ENCODE results near the gene DCUN1D3. TPM values are rescaled to one million over a fixed set of nuclear protein-coding genes. Genes with fewer than 3 reads are reported as not detected.

Gene DCUN1D3
- total RNA-seq, 1 donor from 2014 or later, result 10.4 TPM

- Histone ChIP-seq H3K4me3 (ENCODE audit: low read length in 3 of 3) (no peak overlapping the region), H3K9me3 (ENCODE audit: control insufficient read depth in 3 of 3, low read length in 3 of 3) (no peaks in the 10 kb centered on the region), H3K27ac (ENCODE audit: low read depth, low read length) (no peak overlapping the region), H3K9ac (ENCODE audit: low read depth in 1 of 3, low read length in 3 of 3) (no peak overlapping the region), H3K27me3 (ENCODE audit: control insufficient read depth in 3 of 3, insufficient read depth in 3 of 3, low read length in 3 of 3) (no peaks in the 10 kb centered on the region), H3K36me3 (ENCODE audit: control insufficient read depth in 3 of 3, insufficient read depth in 3 of 3, low read length in 3 of 3) (no peaks in the 10 kb centered on the region), H3K4me1 (ENCODE audit: control insufficient read depth in 3 of 3, insufficient read depth in 3 of 3, low read length in 3 of 3) (peaks cover 17 to 27% (median 23%) of the 10 kb centered on the region in 3 donors)
These were observed 54.1 kb downstream of the DCUN1D3 start for GRCh38 chr16:20846030-20846429.

GRCh38 chr16:20844588-20844987 lies 55.6 kb downstream of the DCUN1D3 start:
- Histone ChIP-seq H3K9me3 (ENCODE audit: control insufficient read depth in 3 of 3, low read length in 3 of 3) (no peaks in the 10 kb centered on the region), H3K27ac (ENCODE audit: low read depth, low read length) (no peak overlapping the region), H3K4me3 (ENCODE audit: low read length in 3 of 3) (no peak overlapping the region), H3K4me1 (ENCODE audit: control insufficient read depth in 3 of 3, insufficient read depth in 3 of 3, low read length in 3 of 3) (peaks cover 9 to 18% (median 11%) of the 10 kb centered on the region in 3 donors), H3K27me3 (ENCODE audit: control insufficient read depth in 3 of 3, insufficient read depth in 3 of 3, low read length in 3 of 3) (no peaks in the 10 kb centered on the region), H3K36me3 (ENCODE audit: control insufficient read depth in 3 of 3, insufficient read depth in 3 of 3, low read length in 3 of 3) (no peaks in the 10 kb centered on the region), H3K9ac (ENCODE audit: low read depth in 1 of 3, low read length in 3 of 3) (no peak overlapping the region)

GRCh38 chr16:20844054-20844453 lies 56.1 kb downstream of the DCUN1D3 start:
- H3K27me3 ChIP-seq (ENCODE audit: control insufficient read depth in 3 of 3, insufficient read depth in 3 of 3, low read length in 3 of 3), result no peaks in the 10 kb centered on the region
- H3K9me3 ChIP-seq (ENCODE audit: control insufficient read depth in 3 of 3, low read length in 3 of 3), result no peaks in the 10 kb centered on the region
- H3K27ac ChIP-seq (ENCODE audit: low read depth, low read length), result no peak overlapping the region
- peaks cover 9 to 18% (median 11%) of the 10 kb centered on the region in 3 donors for H3K4me1 ChIP-seq (ENCODE audit: control insufficient read depth in 3 of 3, insufficient read depth in 3 of 3, low read length in 3 of 3)
- H3K9ac ChIP-seq (ENCODE audit: low read depth in 1 of 3, low read length in 3 of 3), result no peak overlapping the region
- no peak overlapping the region for H3K4me3 ChIP-seq (ENCODE audit: low read length in 3 of 3)
- H3K36me3 ChIP-seq (ENCODE audit: control insufficient read depth in 3 of 3, insufficient read depth in 3 of 3, low read length in 3 of 3), result no peaks in the 10 kb centered on the region

- no peak overlapping the region for H3K9ac ChIP-seq (ENCODE audit: low read depth in 1 of 3, low read length in 3 of 3)
- H3K4me1 ChIP-seq (ENCODE audit: control insufficient read depth in 3 of 3, insufficient read depth in 3 of 3, low read length in 3 of 3), result no peaks in the 10 kb centered on the region
- no peaks in the 10 kb centered on the region for H3K36me3 ChIP-seq (ENCODE audit: control insufficient read depth in 3 of 3, insufficient read depth in 3 of 3, low read length in 3 of 3)
- H3K27me3 ChIP-seq (ENCODE audit: control insufficient read depth in 3 of 3, insufficient read depth in 3 of 3, low read length in 3 of 3), result no peaks in the 10 kb centered on the region
- H3K27ac ChIP-seq (ENCODE audit: low read depth, low read length), result no peak overlapping the region
- H3K4me3 ChIP-seq (ENCODE audit: low read length in 3 of 3), result no peak overlapping the region
- no peaks in the 10 kb centered on the region for H3K9me3 ChIP-seq (ENCODE audit: control insufficient read depth in 3 of 3, low read length in 3 of 3)
These were observed 60.7 kb downstream of the DCUN1D3 start for GRCh38 chr16:20839504-20839903.

GRCh38 chr16:20838240-20838639 lies 61.9 kb downstream of the DCUN1D3 start:
- Histone ChIP-seq H3K27me3 (ENCODE audit: control insufficient read depth in 3 of 3, insufficient read depth in 3 of 3, low read length in 3 of 3) (no peaks in the 10 kb centered on the region), H3K4me1 (ENCODE audit: control insufficient read depth in 3 of 3, insufficient read depth in 3 of 3, low read length in 3 of 3) (no peaks in the 10 kb centered on the region)

GRCh38 chr16:20833086-20833485 lies 67.1 kb downstream of the DCUN1D3 start:
- Histone ChIP-seq H3K36me3 (ENCODE audit: control insufficient read depth in 3 of 3, insufficient read depth in 3 of 3, low read length in 3 of 3) (peaks cover 0 to 2% (median 0%) of the 10 kb centered on the region in 3 donors), H3K27me3 (ENCODE audit: control insufficient read depth in 3 of 3, insufficient read depth in 3 of 3, low read length in 3 of 3) (no peaks in the 10 kb centered on the region), H3K9ac (ENCODE audit: low read depth in 1 of 3, low read length in 3 of 3) (no peak overlapping the region), H3K4me1 (ENCODE audit: control insufficient read depth in 3 of 3, insufficient read depth in 3 of 3, low read length in 3 of 3) (no peaks in the 10 kb centered on the region), H3K27ac (ENCODE audit: low read depth, low read length) (no peak overlapping the region), H3K9me3 (ENCODE audit: control insufficient read depth in 3 of 3, low read length in 3 of 3) (no peaks in the 10 kb centered on the region), H3K4me3 (ENCODE audit: low read length in 3 of 3) (no peak overlapping the region)

More at GRCh38 chr16:20838240-20838639, 61.9 kb downstream of the DCUN1D3 start:
- Histone ChIP-seq H3K9ac (ENCODE audit: low read depth in 1 of 3, low read length in 3 of 3) (no peak overlapping the region), H3K36me3 (ENCODE audit: control insufficient read depth in 3 of 3, insufficient read depth in 3 of 3, low read length in 3 of 3) (no peaks in the 10 kb centered on the region), H3K4me3 (ENCODE audit: low read length in 3 of 3) (no peak overlapping the region), H3K9me3 (ENCODE audit: control insufficient read depth in 3 of 3, low read length in 3 of 3) (no peaks in the 10 kb centered on the region), H3K27ac (ENCODE audit: low read depth, low read length) (no peak overlapping the region)

- Histone ChIP-seq H3K4me3 (ENCODE audit: low read length in 3 of 3) (no peak overlapping the region), H3K4me1 (ENCODE audit: control insufficient read depth in 3 of 3, insufficient read depth in 3 of 3, low read length in 3 of 3) (no peaks in the 10 kb centered on the region), H3K9me3 (ENCODE audit: control insufficient read depth in 3 of 3, low read length in 3 of 3) (no peaks in the 10 kb centered on the region), H3K9ac (ENCODE audit: low read depth in 1 of 3, low read length in 3 of 3) (no peak overlapping the region), H3K27me3 (ENCODE audit: control insufficient read depth in 3 of 3, insufficient read depth in 3 of 3, low read length in 3 of 3) (no peaks in the 10 kb centered on the region), H3K27ac (ENCODE audit: low read depth, low read length) (no peak overlapping the region), H3K36me3 (ENCODE audit: control insufficient read depth in 3 of 3, insufficient read depth in 3 of 3, low read length in 3 of 3) (peaks cover 0 to 8% (median 0%) of the 10 kb centered on the region in 3 donors)
These were observed 69.8 kb downstream of the DCUN1D3 start for GRCh38 chr16:20830372-20830771.

GRCh38 chr16:20829536-20829935 lies 70.6 kb downstream of the DCUN1D3 start:
- H3K27me3 ChIP-seq (ENCODE audit: control insufficient read depth in 3 of 3, insufficient read depth in 3 of 3, low read length in 3 of 3), result no peaks in the 10 kb centered on the region
- H3K9ac ChIP-seq (ENCODE audit: low read depth in 1 of 3, low read length in 3 of 3), result no peak overlapping the region
- H3K27ac ChIP-seq (ENCODE audit: low read depth, low read length), result no peak overlapping the region
- H3K36me3 ChIP-seq (ENCODE audit: control insufficient read depth in 3 of 3, insufficient read depth in 3 of 3, low read length in 3 of 3), result peaks cover 0 to 8% (median 0%) of the 10 kb centered on the region in 3 donors
- H3K9me3 ChIP-seq (ENCODE audit: control insufficient read depth in 3 of 3, low read length in 3 of 3), result no peaks in the 10 kb centered on the region
- no peak overlapping the region for H3K4me3 ChIP-seq (ENCODE audit: low read length in 3 of 3)
- H3K4me1 ChIP-seq (ENCODE audit: control insufficient read depth in 3 of 3, insufficient read depth in 3 of 3, low read length in 3 of 3), result no peaks in the 10 kb centered on the region

GRCh38 chr16:20826039-20826566 lies 74.1 kb downstream of the DCUN1D3 start:
- H3K36me3 ChIP-seq (ENCODE audit: control insufficient read depth in 3 of 3, insufficient read depth in 3 of 3, low read length in 3 of 3), result peaks cover 0 to 6% (median 0%) of the 10 kb centered on the region in 3 donors
- H3K9me3 ChIP-seq (ENCODE audit: control insufficient read depth in 3 of 3, low read length in 3 of 3), result no peaks in the 10 kb centered on the region
- no peaks in the 10 kb centered on the region for H3K4me1 ChIP-seq (ENCODE audit: control insufficient read depth in 3 of 3, insufficient read depth in 3 of 3, low read length in 3 of 3)
- no peaks in the 10 kb centered on the region for H3K27me3 ChIP-seq (ENCODE audit: control insufficient read depth in 3 of 3, insufficient read depth in 3 of 3, low read length in 3 of 3)
- no peak overlapping the region for H3K4me3 ChIP-seq (ENCODE audit: low read length in 3 of 3)
- H3K9ac ChIP-seq (ENCODE audit: low read depth in 1 of 3, low read length in 3 of 3), result no peak overlapping the region
- H3K27ac ChIP-seq (ENCODE audit: low read depth, low read length), result no peak overlapping the region

- H3K36me3 ChIP-seq (ENCODE audit: control insufficient read depth in 3 of 3, insufficient read depth in 3 of 3, low read length in 3 of 3), result peaks cover 0 to 6% (median 0%) of the 10 kb centered on the region in 3 donors
- H3K27ac ChIP-seq (ENCODE audit: low read depth, low read length), result no peak overlapping the region
- no peaks in the 10 kb centered on the region for H3K27me3 ChIP-seq (ENCODE audit: control insufficient read depth in 3 of 3, insufficient read depth in 3 of 3, low read length in 3 of 3)
- H3K9me3 ChIP-seq (ENCODE audit: control insufficient read depth in 3 of 3, low read length in 3 of 3), result no peaks in the 10 kb centered on the region
- no peak overlapping the region for H3K4me3 ChIP-seq (ENCODE audit: low read length in 3 of 3)
- no peak overlapping the region for H3K9ac ChIP-seq (ENCODE audit: low read depth in 1 of 3, low read length in 3 of 3)
- no peaks in the 10 kb centered on the region for H3K4me1 ChIP-seq (ENCODE audit: control insufficient read depth in 3 of 3, insufficient read depth in 3 of 3, low read length in 3 of 3)
These were observed 77.4 kb downstream of the DCUN1D3 start for GRCh38 chr16:20822521-20823325.
